Glomerular visceral epithelial cell (primary cell): ENCODE results near the gene SPATA13.
"Not testable (repeated sequence)": the region's sequence is repeated elsewhere in the genome, so short reads cannot be mapped to it uniquely, and the experiment has no call there.

ENCODE experiments used
- DNase-seq: peaks from one replicate; pipeline ENCODE4 v3.0.0-alpha.2; 2016; ENCODE audit errors: extremely low spot score

The SPATA13 gene

DNA sequence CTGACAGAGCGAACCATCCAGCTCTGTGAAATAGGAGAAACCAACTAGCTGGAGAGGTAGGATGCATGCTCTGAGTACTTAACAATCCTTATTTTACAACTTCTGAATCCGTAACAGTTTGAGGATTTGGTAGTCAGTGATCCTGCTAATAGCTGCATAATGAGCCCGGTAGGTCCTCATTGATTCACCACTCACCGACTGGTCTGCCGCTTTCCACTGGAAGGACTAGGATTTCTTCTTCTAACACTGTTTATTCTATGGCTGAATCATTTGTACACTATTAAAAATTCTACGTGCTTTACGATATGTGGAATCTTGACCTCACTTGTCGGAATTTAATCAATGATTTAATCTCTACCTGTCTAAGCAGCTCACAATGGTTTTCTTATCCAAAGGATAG is 33.9 kb downstream of the SPATA13 start:
- DNase-seq, result no peak

DNA sequence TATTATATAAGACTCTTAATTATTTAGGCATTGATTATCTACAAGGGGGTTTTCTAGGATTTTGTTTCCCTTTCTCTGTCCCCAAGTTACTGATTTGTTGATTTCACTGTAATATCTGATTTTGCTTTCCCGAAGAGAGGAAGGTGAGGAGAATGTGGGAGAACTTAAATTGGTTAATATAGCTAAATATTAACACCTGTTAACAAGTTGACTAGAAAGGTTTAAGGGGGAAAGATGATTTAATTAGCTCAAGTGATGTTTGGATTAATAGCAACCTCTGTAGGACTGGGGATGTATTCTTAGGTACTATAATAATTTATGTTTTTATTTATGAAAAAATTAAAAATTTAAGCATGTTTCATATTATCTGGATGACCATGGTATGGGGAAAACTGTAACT is 35.1 kb downstream of the SPATA13 start:
- DNase-seq, result no peak

DNA sequence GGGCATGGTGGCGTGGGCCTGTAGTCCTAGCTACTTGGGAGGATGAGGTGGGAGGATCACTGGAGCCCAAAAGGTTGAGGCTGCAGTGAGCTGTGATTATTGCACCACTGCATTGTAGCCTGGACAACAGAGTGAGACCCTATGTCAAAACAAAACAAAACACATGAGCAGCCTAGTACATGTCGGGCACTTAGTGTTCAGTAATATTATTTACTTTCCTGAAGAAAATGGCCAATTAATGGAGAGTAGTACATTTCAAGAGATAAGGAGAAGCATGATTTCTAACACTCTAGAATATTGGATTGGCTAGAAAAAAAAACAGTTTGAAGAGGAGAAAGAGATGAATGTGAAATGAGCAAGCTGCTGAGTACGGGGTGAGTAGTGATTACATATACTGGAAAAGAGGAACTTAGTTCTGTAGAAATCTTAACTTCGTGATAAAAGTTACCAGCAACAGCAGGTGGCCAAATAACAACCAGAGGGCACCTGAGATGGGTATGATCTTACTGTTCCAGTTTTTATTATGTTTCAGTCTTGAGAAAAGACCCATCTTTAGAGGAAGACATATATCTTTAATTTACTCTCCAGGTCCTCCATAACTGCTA is 36.2 kb downstream of the SPATA13 start:
- no peak for DNase-seq

DNA sequence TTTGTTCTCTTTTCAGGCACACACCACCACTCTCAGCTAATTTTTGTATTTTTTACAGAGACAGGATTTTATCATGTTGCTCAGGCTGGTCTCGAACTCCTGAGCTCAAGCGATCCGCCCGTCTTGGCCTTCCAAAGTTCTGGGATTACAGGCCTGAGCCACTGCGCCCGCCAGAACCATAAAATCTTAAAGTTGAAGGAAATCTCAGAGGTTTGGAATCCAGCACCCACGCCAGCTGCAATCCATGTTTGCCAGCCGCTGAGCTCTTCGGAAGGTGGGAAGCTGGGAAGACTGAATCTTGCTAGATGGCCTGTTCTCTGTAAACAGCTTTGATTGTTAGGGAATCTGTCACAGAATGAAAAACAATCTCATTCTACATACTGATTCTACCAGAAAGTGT is 38.5 kb downstream of the SPATA13 start:
- no peak for DNase-seq

DNA sequence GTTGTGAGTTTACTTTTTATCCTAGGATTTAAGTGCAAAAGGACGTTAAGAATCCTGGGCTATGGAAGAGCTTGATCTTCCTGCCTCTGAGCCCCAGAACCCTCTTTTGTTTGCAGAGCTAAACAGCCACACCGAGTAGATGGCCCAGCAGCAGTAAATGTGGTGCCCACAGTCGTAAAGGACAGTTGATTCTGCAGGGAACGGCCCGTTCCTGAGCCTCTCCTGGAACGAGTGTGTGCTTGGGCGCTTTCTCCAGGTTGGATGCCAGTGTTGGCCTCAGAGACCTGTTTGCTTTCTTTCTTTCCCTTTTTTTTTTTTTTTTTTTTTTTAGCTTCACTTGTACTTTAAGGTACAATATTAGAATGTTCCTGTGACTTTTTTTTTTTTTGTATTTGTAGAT is 41.7 kb downstream of the SPATA13 start:
- no peak for DNase-seq

DNA sequence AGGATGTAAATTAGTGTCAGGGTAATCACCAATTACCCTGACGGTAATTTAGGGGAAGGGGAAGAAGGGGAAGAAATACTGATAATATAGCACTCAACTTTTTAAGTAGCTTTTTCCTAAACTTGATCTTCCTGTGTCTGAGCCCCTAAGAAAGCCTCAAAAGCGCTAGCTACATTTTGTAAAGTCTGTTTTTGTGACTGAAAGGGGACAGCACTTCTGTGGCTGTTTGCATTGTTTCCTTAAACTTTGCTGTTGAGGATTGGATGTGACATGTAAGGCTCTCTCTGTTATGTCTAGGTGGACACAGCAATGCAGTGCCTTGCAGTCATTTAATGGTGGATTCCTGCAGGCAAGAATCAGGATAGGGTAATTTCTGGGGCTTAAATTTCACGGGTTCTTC is 42.8 kb downstream of the SPATA13 start:
- no peak for DNase-seq

DNA sequence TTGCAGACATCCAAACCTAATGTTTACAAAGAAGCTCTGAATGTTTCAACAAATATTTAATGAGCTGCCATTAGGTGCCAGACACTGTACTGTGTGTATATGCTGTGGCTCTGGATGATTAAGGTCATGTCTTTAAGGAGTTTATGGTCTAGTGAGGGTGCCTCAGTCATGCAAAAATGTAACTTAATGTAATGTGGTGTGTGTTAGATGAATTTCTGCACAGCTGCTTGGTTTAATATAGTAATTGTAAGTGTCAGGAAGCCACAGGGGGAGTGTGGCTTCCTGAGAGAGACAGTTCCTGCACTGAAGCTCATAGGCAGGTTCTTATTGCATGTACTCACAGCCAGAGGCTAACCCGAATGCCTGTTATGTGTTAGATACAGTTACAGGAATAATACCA is 43.3 kb downstream of the SPATA13 start:
- no peak for DNase-seq

DNA sequence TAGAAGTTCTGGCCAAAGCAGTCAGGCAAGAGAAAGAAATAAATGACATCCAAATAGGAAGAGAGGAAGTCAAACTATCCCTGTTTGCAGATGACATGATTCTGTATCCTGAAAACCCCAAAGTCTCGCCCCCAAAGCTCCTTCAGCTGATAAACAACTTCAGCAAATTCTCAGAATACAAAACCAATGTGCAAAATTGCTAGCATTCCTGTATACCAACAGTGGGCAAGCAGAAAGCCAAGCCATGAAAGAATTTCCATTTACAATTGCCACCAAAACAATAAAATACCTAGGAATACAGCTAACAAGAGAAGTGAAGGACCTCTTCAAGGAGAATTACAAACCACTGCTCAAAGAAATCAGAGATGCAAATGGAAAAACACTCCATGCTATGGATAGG is 44.6 kb downstream of the SPATA13 start:
- not testable (repeated sequence) for DNase-seq

DNA sequence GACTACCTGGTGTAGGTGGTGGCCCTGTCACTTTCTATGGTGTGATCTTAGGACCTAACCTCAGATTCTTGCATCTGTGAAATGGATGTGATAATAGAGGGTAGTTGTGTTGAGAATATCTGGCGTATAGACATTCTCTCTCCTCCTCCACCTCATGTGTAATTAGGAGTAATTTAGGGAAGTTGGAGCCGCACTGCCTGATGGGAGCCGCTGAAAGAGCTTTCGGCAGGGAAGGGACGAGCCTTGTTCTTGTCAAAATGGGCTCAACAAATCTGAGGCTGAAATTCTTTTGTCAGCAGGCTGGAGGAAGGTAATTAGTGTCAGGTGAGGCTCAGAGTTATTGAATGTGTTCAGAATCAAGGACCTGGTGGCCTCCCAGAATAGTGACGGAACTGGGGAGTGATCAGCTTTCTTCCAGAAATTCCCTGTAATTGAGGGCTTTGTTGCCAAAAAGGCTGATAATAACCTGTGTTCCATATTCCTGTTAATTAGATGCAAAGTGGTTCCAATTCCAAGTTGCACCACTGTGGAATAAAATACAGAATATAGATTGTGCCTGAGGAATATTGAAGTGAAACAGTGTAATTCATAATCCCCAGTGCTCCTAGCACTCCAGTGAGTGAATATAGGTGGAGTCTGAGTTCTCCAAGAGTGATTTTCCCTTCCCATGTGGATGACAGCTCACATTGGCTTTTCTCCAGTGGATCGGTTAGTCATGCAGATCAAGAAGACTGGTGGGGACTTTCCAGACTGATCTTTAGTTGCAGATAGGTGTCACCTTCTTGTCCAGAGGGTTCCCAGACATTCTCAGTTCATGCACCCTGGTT is 47.5 kb downstream of the SPATA13 start:
- peak; percentile 79 for DNase-seq

DNA sequence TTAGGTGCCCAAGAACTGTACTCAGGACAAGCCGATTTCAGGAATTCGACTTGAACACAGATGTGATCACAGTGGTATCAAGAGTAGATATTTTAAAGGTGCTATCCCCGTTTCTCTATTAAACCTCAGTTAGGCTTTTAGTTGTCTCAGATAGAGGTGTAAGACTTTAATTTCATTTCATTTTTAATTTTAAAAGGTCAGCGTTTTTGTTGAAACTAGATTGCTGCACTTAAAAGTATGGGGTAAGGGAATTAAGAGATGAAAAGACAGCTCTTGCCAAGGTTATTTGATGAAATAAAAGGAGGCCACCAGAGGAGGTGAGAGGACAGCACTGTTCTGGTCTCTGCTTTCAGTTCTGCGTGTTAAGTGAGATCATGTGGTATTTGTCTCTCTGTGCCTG is 48.6 kb downstream of the SPATA13 start:
- DNase-seq, result no peak

DNA sequence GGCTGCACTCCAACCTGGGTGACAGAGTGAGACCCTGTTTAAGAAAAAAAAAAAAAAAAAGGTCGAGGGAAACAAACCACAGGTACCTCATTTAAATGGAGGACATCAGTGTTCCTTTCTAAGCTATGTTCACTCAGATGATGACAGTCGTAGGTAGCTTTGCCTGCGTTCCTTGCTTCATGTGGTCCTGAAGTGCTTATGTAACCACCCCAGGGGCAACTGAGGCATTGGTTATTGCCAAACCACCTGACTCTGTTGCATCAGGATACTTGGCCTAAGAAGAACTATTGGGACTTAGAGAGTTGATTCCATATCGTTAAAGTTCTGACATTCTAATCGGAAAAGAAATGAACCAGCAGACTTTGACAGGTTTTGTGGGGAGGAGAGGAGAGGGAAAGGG is 51.7 kb downstream of the SPATA13 start:
- no peak for DNase-seq

DNA sequence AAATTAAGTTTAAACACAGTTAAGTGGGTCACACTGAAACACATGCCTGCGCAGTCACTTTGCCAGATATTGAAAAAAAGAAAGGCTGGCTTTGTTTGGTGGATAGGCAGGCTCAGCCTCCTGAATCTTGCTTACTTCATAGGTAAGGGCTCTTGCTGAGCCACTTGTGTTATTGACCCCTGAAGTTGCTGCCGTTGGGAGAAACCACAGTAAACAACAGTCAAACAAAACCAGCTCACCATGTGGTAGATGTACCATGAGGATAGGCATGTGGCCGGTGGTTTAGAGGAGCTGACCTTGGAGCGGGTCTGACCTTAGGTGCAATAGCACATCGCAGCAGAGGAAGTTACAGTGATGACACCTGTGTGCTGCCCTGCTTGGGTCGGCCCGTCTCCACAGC is 52.2 kb downstream of the SPATA13 start:
- no peak for DNase-seq

DNA sequence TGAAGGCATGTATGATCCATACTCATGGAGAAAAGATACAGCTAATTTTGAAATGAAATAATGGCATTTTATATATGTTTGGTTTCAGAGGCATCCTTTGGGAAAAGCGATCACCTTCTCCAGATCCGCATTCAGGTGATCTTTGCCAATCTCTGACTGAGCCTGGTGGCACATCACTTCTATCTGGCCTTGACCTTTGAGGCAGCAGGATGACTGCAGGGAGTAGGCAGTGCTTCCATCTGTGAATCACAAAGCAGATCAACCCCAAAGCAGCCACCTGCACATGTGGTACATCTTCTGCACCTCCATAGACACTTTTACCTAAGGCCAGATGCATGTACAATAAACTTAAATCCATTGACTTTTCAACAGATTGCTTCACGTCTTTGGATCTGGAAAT is 53.4 kb downstream of the SPATA13 start:
- DNase-seq, result no peak

DNA sequence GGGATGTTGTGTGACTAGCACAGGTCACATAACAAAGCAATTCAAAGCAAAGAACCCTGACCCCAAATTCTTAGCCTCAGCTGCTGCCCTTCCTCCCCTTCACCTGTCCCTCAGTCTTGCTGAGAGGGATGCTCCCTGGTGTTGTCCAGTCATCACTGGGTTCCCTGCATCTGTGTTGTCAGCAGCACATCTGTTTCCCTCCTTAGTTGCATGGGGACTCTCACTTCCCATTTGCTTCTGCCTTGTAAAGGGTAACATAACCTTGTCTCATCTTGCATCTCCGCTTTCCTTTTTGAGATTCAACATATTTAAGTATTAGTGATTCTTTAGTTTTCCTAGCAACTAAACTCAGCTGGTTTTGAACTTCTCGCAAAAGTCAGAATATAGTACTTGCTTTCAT is 54.0 kb downstream of the SPATA13 start:
- DNase-seq, result no peak

DNA sequence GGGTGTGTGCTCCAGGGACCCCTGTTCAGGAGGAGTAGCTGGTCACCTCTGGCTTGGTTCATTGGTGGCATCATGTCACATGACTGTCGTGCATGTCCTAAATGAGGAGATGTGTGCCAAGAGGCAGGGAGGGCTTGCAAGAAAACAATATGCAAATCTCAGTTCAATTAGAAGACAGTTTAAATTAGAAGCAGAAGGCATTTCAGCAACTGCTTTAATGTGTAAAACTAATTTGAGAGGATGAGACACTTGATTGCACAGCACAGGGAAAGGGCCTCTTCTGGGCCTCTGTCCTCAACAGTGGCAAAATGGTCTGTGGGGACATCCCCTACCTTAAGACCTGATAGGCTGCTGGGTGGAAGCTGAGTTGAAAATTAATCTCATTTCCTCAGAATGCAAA is 54.6 kb downstream of the SPATA13 start:
- DNase-seq, result peak; percentile 16

DNA sequence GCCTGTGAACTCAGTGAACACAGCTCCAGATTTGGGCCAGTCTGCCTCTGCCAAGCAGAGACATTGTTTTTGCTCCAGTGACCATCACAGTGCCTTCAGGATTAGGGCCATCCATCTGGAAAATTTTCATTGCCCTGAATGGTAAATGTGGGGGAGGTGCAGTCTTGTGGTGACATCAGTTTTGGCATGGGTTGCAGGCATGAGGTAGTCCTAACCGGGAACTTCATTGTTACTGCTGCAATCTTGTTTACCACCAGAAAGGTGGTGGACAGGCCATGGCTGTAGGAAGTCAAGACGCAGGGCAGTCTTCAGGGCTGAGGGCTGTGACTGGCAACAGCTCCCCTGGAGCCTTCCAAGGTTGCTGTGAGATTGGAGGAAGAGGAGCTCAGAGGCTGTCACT is 55.2 kb downstream of the SPATA13 start:
- peak; percentile 92 for DNase-seq

DNA sequence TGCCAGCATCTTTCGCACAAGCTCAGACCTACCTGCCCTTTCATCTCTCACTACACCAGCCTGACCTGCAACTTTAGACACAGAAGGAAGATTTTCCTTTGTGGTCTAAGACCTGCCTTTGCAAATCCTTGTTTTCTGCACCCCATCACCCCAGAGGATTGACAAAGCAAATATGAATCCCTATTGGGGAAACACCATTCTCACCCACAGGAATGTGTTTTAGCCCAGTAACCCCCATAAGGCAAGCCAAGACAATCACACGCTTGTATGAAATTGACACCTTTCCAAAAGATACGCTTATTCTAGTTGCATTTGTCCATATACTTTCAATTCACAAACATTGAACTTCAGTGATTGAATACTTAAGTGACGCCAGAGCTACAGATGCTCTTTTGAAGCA is 55.7 kb downstream of the SPATA13 start:
- DNase-seq, result peak; percentile 42

DNA sequence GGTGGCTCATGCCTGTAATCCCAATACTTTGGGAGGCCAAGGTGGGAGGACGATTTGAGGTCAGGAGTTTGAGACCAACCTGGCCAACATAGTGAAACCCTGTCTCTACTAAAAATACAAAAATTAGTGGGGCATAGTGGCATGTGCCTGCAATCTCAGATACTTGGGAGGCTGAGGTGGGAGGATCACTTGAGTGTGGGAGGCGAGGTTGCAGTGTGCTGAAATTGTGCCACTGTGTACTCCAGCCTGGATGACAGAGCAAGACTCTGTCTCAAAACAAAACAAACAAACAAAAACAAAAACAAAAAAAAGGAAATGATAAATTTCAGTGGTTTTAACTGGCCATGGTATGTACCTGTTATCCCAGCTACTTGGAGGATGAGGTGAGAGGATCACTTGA is 56.3 kb downstream of the SPATA13 start:
- DNase-seq, result not testable (repeated sequence)

DNA sequence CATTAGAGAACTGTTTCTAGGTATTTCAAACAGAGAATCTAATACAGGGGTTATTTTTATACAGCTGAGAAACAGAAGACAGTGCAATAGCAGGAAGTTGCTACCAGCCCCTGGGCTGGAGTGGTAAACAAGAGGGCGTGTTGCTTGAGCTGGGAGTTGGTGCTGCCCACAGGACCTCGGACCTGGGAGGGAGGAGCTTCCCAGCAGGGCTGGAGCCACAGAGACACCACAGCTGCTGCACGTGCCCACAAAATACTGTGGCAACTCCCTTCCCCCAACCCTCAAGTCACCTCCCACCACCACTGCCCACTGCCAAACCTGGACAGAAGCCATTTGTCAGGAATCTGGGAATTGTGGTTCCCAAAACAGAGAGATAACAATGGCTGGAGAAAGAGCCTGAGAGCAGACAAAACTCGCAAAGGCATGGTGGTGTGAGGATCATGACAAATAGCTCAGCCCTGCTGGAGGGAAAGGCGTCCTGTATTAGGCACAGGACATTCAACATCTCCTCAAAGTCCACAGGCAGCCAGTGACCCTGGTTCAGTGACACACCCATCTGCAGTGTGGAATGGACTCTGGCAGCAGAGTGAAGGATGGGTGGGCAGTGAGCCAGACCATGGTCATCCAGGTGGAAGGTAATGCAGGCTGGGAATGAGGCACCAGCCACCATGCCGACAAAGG is 57.2 kb downstream of the SPATA13 start:
- DNase-seq, result peak; percentile 56

DNA sequence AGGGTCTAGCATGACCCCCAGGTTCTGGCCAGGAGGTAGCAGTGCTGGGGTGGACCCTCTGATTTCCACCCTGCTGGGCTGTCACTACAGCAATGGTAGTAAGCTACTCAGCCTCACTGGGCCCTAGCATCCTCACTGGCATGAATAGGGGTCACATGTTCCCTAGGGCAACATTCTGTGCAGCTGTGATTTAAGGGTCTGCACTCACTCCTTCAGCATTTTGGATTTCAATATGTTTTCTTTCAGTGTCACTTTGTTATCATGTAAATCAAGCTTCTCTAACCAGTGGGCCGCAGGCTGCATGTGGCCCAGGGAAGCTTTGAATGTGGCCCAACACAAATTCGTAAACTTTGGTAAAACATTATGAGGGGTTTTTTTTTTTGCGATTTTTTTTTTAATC is 57.8 kb downstream of the SPATA13 start:
- DNase-seq, result no peak

DNA sequence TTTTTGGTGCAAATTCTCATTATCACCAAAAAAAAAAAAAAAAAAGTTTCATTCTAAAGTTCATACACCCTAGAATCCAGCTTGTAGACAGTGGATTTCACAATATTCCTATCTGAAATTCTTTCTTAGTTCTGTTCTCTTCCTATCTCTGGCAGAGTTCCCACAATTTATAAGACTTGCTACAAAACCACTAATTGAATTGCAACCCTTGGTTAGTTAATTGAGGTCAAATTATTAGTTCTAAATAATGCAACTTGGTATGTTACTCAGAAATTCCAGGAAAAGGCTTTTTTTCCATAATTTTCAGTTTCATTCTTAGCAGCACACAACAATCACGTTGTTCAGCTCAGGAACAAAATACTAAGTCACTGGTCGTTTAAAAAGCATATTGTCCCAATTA is 58.5 kb downstream of the SPATA13 start:
- DNase-seq, result no peak

DNA sequence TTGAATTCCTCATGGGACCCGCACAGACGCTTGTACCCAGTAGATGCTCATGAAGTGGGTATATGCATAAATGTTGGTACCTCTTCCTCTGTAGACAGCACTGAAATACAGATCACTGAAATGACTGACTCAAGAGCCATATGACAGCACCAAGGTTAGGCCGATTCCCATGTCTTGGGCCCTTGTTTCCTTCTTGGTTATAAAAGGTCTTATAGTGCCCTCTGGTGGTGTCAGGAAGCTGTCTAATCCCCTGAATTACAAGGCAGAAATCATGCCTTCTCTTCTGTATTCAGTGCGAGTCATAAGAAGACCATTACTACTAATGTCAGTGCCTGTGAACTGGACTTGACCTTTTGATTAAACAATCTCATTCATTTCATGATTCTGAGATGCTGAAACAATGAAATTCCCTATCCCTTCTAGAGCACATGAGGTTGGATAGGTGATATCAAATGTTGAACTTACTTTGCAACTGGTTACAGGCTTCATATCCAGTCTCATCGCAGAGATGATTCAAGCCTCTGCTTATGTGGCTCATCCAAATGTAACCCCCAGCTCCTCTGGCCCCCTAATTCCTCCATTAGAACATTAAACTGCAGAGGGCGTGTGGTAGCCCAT is 59.7 kb downstream of the SPATA13 start:
- peak; percentile 78 for DNase-seq

DNA sequence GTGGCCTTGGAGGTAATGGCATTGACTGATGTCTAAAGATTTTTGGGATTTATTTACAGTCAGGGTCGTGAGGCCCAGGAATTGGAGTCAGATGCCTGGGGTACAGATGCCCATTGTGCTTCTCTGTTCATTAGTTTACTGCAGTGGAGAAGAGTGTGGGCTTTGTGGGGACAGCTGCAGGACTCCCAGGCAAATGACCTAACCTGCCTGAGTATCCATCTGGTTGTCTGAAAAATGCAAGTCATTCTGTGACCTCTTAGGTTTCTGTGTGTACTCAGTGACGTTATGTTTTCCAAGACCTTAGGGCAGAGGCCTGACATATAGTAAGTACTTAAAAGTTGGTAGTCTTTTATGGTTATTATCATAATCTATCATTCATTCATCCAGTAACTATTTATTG is 60.5 kb downstream of the SPATA13 start:
- DNase-seq, result no peak
